HUES6 (cell line): ENCODE measurements around the gene PDHA1.
A peak's percentile ranks its signal among the peaks of the same experiment; 100 is the strongest.

Experiments
- H3K27ac ChIP-seq: 2 replicates; pipeline ENCODE4 v1.7.0; 2013; ENCODE audit warnings: low read depth, mild to moderate bottlenecking, low read length, inconsistent platforms
- H3K27me3 ChIP-seq: 2 replicates; pipeline ENCODE4 v1.6.1; 2013; ENCODE audit warnings: low read length; ENCODE audit not compliant: control insufficient read depth, insufficient read depth
- H3K36me3 ChIP-seq: 2 replicates; pipeline ENCODE4 v1.6.1; 2013; ENCODE audit warnings: low read length; ENCODE audit not compliant: control insufficient read depth, insufficient read depth
- H3K4me1 ChIP-seq: 2 replicates; pipeline ENCODE4 v1.6.1; 2013; ENCODE audit warnings: low read length; ENCODE audit not compliant: control insufficient read depth, insufficient read depth
- H3K4me3 ChIP-seq: 2 replicates; pipeline ENCODE4 v1.5.1; 2013; ENCODE audit warnings: low read depth, low read length
- H3K9ac ChIP-seq: one replicate; pipeline ENCODE4 v1.6.1; 2013; ENCODE audit warnings: mild to moderate bottlenecking, low read length
- H3K9me3 ChIP-seq: 2 replicates; pipeline ENCODE4 v1.6.1; 2013; ENCODE audit warnings: low read depth, low read length; ENCODE audit not compliant: control insufficient read depth, insufficient read depth

PDHA1 gene

GRCh38 chrX:19349264-19349663 is 5.5 kb downstream of the PDHA1 start:
- H3K36me3 ChIP-seq, result peaks cover 57% of the 10 kb centered on the region

DNA sequence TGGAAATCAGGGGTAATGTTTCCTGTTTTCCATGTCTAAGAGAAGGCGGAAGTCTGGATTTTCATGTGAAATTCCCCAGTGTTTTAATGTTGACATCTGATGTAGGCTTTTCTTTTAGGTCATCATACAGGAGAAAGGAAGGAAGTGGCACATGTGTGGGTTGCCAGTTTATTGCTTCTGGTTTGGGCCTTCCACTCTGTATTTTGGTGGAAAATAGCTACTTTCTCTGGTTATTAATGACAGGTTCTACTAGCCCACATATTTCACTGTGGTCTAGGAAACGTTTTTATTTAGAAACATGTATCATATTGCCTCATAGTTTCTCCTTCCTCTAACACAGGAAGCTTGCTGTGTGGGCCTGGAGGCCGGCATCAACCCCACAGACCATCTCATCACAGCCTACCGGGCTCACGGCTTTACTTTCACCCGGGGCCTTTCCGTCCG is 7.2 kb downstream of the PDHA1 start:
- no peak overlapping the region for H3K27ac ChIP-seq
- H3K4me1 ChIP-seq, result no peaks in the 10 kb centered on the region
- no peak overlapping the region for H3K9ac ChIP-seq
- H3K36me3 ChIP-seq, result peaks cover 74% of the 10 kb centered on the region
- H3K9me3 ChIP-seq, result 0 out of 2 replicates have a peak, but pooled peaks cover 3% of the 10 kb centered on the region
- no peak overlapping the region for H3K4me3 ChIP-seq
- no peaks in the 10 kb centered on the region for H3K27me3 ChIP-seq

More at GRCh38 chrX:19349264-19349663, 5.5 kb downstream of the PDHA1 start:
- H3K27me3 ChIP-seq, result no peaks in the 10 kb centered on the region
- no peak overlapping the region for H3K27ac ChIP-seq
- peaks cover 5% of the 10 kb centered on the region; the same call in 1 of the 2 replicates for H3K4me1 ChIP-seq
- no peak overlapping the region for H3K9ac ChIP-seq
- H3K9me3 ChIP-seq, result no peaks in the 10 kb centered on the region
- no peak overlapping the region for H3K4me3 ChIP-seq

DNA sequence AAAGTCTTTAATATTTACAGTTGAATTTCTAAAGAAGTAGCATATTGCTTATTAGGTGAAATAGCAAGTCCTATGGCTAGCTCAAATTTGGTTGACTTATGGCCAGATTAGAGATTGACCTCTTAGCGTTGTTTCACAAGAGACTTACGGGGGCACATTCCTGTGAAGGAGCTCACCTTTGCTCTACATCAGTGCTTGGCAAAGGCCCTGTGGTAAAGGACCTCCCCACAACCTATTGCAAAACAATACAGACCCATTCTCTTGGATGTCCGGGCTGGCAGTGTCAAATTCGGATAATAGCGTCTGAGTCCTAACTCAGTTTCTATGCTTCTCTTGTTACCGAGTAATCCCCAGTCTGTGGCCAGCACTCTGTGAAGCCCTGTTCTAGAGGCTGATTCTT is 10.9 kb downstream of the PDHA1 start:
- H3K9me3 ChIP-seq, result peaks cover 3% of the 10 kb centered on the region; the same call in 1 of the 2 replicates
- no peak overlapping the region for H3K4me3 ChIP-seq
- H3K9ac ChIP-seq, result no peak overlapping the region
- no peak overlapping the region for H3K27ac ChIP-seq
- H3K36me3 ChIP-seq, result peaks cover 98% of the 10 kb centered on the region
- H3K4me1 ChIP-seq, result no peaks in the 10 kb centered on the region
- no peaks in the 10 kb centered on the region for H3K27me3 ChIP-seq

DNA sequence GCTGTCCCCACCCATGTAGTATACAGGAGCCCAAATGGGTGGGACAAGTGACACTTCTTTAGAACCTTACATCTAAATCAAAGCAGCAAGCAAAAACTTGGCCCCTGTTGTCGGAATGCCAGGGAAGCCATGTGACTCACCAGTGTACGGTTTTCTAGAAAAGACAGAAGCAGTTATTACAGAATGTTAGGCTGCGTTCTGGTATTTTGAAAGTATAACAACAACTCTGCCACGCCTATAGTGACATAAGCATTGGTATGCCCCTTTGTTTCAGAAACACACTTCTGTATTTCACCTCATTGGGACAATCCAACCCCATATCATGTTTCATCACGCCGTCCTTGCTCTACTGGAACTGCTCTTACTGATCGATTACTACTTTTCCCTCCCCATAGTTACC is 14.8 kb downstream of the PDHA1 start:
- peaks cover 3% of the 10 kb centered on the region; the same call in 1 of the 2 replicates for H3K9me3 ChIP-seq
- H3K4me1 ChIP-seq, result no peaks in the 10 kb centered on the region
- no peak overlapping the region for H3K4me3 ChIP-seq
- no peak overlapping the region for H3K9ac ChIP-seq
- H3K27me3 ChIP-seq, result no peaks in the 10 kb centered on the region
- H3K36me3 ChIP-seq, result peaks cover 98% of the 10 kb centered on the region
- no peak overlapping the region for H3K27ac ChIP-seq

- no peak overlapping the region for H3K27ac ChIP-seq
- H3K4me1 ChIP-seq, result no peaks in the 10 kb centered on the region
- no peaks in the 10 kb centered on the region for H3K27me3 ChIP-seq
- peaks cover 82% of the 10 kb centered on the region for H3K36me3 ChIP-seq
- H3K4me3 ChIP-seq, result no peak overlapping the region
- no peak overlapping the region for H3K9ac ChIP-seq
- H3K9me3 ChIP-seq, result no peaks in the 10 kb centered on the region; the same call in 1 of the 2 replicates
Measured at GRCh38 chrX:19360903-19361302, 17.2 kb downstream of the PDHA1 start.

GRCh38 chrX:19361701-19362100 is 18.0 kb downstream of the PDHA1 start:
- no peak overlapping the region for H3K9ac ChIP-seq
- no peaks in the 10 kb centered on the region for H3K27me3 ChIP-seq
- no peak overlapping the region for H3K4me3 ChIP-seq
- peaks cover 74% of the 10 kb centered on the region for H3K36me3 ChIP-seq
- H3K4me1 ChIP-seq, result no peaks in the 10 kb centered on the region
- H3K9me3 ChIP-seq, result no peaks in the 10 kb centered on the region; the same call in 1 of the 2 replicates
- H3K27ac ChIP-seq, result no peak overlapping the region

- H3K4me3 ChIP-seq, result no peak overlapping the region
- no peaks in the 10 kb centered on the region; the same call in 1 of the 2 replicates for H3K9me3 ChIP-seq
- no peak overlapping the region for H3K27ac ChIP-seq
- peaks cover 4% of the 10 kb centered on the region for H3K27me3 ChIP-seq
- no peak overlapping the region for H3K9ac ChIP-seq
- peaks cover 6% of the 10 kb centered on the region for H3K36me3 ChIP-seq
- H3K4me1 ChIP-seq, result peaks cover 2% of the 10 kb centered on the region; the same call in 1 of the 2 replicates
Measured at GRCh38 chrX:19368576-19368975, 24.8 kb downstream of the PDHA1 start.

DNA sequence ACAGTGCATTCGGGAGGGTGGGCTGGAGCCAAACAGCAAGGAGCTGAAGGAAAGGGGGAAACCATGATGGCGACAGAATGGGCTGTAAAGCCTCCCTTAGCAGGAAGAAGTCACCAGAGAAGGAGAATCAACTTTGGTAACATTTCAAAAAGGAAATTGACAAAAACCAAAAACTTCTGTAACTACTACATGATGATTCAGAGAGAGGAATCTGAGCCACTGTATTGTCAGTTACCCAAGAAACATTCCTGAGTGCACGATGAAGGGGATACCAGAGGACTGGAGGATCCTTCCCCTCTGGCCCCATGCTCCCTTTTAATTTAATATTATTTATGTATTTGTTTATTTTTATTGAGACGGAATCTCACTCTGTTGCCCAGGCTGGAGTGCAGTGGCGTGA is 26.3 kb downstream of the PDHA1 start:
- Histone ChIP-seq H3K9ac (no peak overlapping the region), H3K4me3 (no peak overlapping the region), H3K36me3 (no peaks in the 10 kb centered on the region; the same call in 1 of the 2 replicates), H3K4me1 (peaks cover 6% of the 10 kb centered on the region; the same call in 1 of the 2 replicates), H3K27me3 (peaks cover 17% of the 10 kb centered on the region), H3K9me3 (no peaks in the 10 kb centered on the region; the same call in 1 of the 2 replicates), H3K27ac (no peak overlapping the region)

DNA sequence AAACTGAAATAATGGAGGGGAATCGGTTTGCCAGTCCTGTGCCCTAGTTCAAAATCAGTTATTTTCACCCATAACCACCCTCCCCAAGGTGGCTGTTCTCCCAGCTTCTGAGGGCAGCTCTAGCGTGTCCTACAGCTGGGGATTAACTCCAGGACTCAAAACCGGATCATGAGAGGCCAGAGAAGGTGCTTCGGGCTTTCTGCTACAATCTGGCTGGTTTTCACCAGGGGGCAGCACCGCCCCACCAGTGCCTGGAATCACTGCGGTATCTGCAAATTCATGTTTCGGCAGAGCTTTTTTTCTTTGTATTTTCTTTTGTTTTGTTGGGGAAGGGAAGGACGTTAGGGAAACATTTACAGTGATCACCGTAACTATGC is 28.4 kb downstream of the PDHA1 start:
- Histone ChIP-seq H3K27ac (no peak overlapping the region), H3K9ac (no peak overlapping the region), H3K4me1 (peaks cover 6% of the 10 kb centered on the region; the same call in 1 of the 2 replicates), H3K27me3 (peaks cover 17% of the 10 kb centered on the region), H3K4me3 (peak overlapping the region; percentile 67), H3K36me3 (no peaks in the 10 kb centered on the region), H3K9me3 (no peaks in the 10 kb centered on the region; the same call in 1 of the 2 replicates)

DNA sequence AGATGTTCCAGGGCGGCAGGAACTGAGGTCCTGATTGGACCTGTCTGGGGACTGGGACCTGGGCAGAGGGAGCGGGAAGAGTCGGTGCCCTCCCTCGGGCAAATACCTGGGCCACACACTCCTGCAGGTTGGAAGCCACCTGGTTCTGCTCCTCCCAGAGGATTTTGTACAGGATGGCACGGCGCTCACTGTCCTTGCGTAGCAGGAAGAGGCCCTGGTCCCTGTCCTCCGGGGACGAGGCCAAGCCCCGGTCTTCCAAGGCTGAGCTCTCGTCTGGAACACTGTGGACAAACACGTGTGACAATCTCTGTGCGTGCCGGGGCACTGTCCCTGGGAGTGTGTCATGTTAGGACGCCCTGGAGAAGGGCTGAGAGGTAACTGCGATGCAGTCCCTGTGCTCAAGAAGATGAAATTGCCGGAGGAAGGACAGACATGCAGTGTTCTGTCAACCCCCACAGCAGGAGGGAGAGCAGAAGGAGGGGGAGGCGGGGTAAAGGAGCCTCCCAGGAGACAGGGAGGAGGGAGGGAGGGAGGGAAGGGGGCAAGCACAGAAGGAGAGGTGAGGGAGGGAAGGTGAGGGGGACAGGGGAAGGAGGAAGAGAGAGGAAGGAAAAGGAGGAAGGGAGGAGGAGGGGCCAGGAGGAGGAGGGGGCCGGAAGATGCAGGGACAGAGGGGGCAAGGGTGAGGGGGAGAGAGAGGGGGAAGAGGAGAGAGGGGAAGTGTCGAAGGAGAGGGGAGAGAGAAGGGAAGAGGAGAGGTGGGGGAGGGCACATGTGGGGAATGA is 29.0 kb downstream of the PDHA1 start:
- no peaks in the 10 kb centered on the region for H3K36me3 ChIP-seq
- H3K9me3 ChIP-seq, result no peaks in the 10 kb centered on the region; the same call in 1 of the 2 replicates
- peaks cover 6% of the 10 kb centered on the region; the same call in 1 of the 2 replicates for H3K4me1 ChIP-seq
- no peak overlapping the region for H3K27ac ChIP-seq
- H3K4me3 ChIP-seq, result peak overlapping the region; percentile 67
- H3K27me3 ChIP-seq, result peaks cover 17% of the 10 kb centered on the region
- peak overlapping the region; percentile 41 for H3K9ac ChIP-seq

DNA sequence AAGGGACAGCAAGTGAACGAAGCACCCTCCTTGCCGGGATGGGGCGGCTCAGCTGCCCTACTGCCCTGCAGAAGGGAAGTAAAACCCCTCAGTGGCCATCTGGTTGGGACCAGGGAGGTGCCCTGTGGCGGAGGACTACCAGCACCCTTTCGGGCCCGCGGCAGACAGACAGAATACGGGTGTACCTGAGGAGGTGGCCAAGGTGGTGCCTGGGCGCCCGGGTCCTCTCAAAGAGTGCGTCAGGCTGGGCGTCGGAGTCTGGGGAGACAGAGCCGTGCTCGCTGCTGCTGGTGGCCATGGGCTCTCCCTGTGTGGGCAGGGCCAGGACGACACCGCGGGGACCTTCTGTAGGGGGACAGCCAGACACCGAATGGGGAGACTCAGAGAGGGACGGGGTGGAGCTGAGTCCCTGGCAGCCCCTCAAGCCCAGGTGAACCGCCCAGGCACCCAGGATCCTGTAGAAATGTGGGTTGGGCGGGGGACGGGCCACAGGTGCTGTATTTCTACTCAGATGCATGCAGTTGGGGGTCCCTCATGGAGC is 29.7 kb downstream of the PDHA1 start:
- H3K27ac ChIP-seq, result no peak overlapping the region
- no peaks in the 10 kb centered on the region; the same call in 1 of the 2 replicates for H3K36me3 ChIP-seq
- peaks cover 6% of the 10 kb centered on the region; the same call in 1 of the 2 replicates for H3K4me1 ChIP-seq
- peak overlapping the region; percentile 67 for H3K4me3 ChIP-seq
- H3K9me3 ChIP-seq, result no peaks in the 10 kb centered on the region; the same call in 1 of the 2 replicates
- H3K9ac ChIP-seq, result peak overlapping the region; percentile 42
- H3K27me3 ChIP-seq, result peaks cover 17% of the 10 kb centered on the region
